GM18951 (cell line): ENCODE data around the gene SMIM38.

Experiments
- POLR2A ChIP-seq: IDR thresholded peaks from 4 replicates; pipeline ENCODE4 v1.6.1; 2011; ENCODE audit warnings: mild to moderate bottlenecking; ENCODE audit not compliant: insufficient read length, insufficient read depth; ENCODE audit errors: extremely low read depth
- in situ Hi-C: fragments of 300-500 bp; cut with MboI; formaldehyde crosslinking; loops from one replicate; pipeline ENCODE4 v1.12.0; 2022; ENCODE audit warnings: low sequenced_read_pairs, mixed read lengths, inconsistent platforms; ENCODE audit not compliant: unreplicated experiment

SMIM38 gene

GRCh38 chr11:69162505-69162904 lies 6.8 kb downstream of the SMIM38 start:
- in situ Hi-C loops = no loop called here
- no peak for TF ChIP-seq POLR2A

GRCh38 chr11:69163842-69164241 lies 8.1 kb downstream of the SMIM38 start:
- TF ChIP-seq POLR2A = no peak
- in situ Hi-C loops = no loop called here

GRCh38 chr11:69164824-69165223 lies 9.1 kb downstream of the SMIM38 start:
- in situ Hi-C loops = no loop called here

GRCh38 chr11:69165775-69166174 lies 10.0 kb downstream of the SMIM38 start:
- in situ Hi-C loops = no loop called here
- TF ChIP-seq POLR2A = no peak

More at GRCh38 chr11:69164824-69165223, 9.1 kb downstream of the SMIM38 start:
- no peak for TF ChIP-seq POLR2A

GRCh38 chr11:69166218-69167115 lies 10.7 kb downstream of the SMIM38 start:
- peak; percentile 28 for TF ChIP-seq POLR2A
- in situ Hi-C loops = no loop called here

GRCh38 chr11:69167130-69167915 lies 11.6 kb downstream of the SMIM38 start:
- no peak for TF ChIP-seq POLR2A
- in situ Hi-C loops = no loop called here

GRCh38 chr11:69167916-69168691 lies 12.4 kb downstream of the SMIM38 start:
- TF ChIP-seq POLR2A = no peak
- in situ Hi-C loops = no loop called here

GRCh38 chr11:69169479-69169878 lies 13.7 kb downstream of the SMIM38 start:
- no peak for TF ChIP-seq POLR2A
- in situ Hi-C loops = no loop called here

GRCh38 chr11:69170704-69171103 lies 15.0 kb downstream of the SMIM38 start:
- TF ChIP-seq POLR2A = no peak
- in situ Hi-C loops = no loop called here

GRCh38 chr11:69171476-69172240 lies 15.9 kb downstream of the SMIM38 start:
- TF ChIP-seq POLR2A = no peak
- in situ Hi-C loops = no loop called here

- no peak for TF ChIP-seq POLR2A
- in situ Hi-C loops = no loop called here
Measured at GRCh38 chr11:69172674-69173073, 16.9 kb downstream of the SMIM38 start.

GRCh38 chr11:69173331-69173730 lies 17.6 kb downstream of the SMIM38 start:
- no peak for TF ChIP-seq POLR2A

More at GRCh38 chr11:69173331-69173730, 17.6 kb downstream of the SMIM38 start:
- in situ Hi-C loops = no loop called here
